GM12801 (cell line): ENCODE data around the gene EBP.

Experiments used
- TF ChIP-seq, protein P1 (sequence below): IDR thresholded peaks from one replicate; pipeline ENCODE4 v1.5.1; 2011; ENCODE audit warnings: control low read depth; ENCODE audit not compliant: insufficient read length; ENCODE audit errors: extremely low read depth

EBP gene

DNA sequence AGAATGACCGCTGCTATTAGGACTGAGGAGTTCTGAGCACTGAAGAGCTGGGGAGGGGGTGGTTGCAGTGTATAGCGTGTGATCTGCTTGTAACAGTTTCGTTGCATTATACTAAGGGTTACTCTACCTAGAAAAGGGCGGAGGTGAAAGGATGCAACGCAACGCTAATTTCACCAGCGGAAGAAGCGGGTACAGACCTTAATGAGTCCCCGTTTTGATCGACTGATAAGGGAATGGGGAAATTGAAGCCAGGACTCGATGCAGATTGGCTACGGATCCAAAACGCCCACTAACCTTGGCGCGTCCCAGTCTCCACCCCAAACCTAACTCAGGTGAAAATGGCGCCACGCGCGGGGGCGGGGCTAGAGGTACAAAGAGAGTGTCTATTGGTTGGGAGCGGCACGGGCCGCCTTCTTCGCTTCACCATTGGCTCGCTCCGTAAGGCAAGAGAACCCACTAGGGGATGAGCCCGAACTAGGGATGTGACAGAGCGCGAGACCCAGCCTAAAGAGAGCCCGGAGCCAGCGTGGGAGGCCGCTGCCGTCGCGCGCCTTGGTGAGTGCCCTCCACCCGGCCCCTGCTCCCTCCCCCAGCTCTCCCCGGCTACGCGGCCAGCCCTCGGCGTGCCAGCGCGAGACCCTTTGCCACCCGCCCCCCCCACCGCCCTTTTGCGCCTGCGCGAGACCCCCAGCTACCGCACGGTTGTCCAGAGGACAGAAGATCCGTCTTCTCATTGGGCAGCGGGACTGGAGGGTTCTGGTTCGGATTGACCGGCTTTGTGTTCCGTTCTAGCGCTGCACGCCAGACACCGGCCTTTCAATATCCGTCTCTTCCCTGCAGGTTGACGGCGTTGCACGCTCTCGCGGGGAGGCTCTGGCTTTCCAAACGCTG, at the start of gene EBP:
Gene EBP (plus strand): TSS at position 456 of the 891 bp plus-strand sequence. CDS start 1,964 bp downstream, outside the sequence.
- TF ChIP-seq, protein P1, sequence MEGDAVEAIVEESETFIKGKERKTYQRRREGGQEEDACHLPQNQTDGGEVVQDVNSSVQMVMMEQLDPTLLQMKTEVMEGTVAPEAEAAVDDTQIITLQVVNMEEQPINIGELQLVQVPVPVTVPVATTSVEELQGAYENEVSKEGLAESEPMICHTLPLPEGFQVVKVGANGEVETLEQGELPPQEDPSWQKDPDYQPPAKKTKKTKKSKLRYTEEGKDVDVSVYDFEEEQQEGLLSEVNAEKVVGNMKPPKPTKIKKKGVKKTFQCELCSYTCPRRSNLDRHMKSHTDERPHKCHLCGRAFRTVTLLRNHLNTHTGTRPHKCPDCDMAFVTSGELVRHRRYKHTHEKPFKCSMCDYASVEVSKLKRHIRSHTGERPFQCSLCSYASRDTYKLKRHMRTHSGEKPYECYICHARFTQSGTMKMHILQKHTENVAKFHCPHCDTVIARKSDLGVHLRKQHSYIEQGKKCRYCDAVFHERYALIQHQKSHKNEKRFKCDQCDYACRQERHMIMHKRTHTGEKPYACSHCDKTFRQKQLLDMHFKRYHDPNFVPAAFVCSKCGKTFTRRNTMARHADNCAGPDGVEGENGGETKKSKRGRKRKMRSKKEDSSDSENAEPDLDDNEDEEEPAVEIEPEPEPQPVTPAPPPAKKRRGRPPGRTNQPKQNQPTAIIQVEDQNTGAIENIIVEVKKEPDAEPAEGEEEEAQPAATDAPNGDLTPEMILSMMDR, result no peak

DNA sequence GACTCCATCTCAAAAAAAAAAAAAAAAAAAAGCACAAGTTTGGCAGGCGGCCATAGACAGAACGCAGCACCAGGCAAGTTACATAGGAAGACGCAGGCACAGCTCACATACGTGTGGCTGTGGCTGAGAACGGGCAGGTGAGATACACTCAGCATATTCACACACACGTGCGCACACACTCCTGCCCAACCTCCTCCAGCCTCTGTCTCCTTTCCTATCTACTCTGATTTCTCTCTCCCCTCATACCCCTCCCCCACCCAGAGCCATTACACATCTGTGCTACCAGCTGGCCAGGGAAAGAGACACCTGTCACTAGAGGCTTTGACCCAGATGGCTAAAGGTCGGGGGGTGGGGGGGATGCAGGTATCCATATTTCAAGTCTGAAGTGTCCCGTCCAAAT, 49.4 kb upstream of the EBP start:
- TF ChIP-seq, protein P1, result no peak

DNA sequence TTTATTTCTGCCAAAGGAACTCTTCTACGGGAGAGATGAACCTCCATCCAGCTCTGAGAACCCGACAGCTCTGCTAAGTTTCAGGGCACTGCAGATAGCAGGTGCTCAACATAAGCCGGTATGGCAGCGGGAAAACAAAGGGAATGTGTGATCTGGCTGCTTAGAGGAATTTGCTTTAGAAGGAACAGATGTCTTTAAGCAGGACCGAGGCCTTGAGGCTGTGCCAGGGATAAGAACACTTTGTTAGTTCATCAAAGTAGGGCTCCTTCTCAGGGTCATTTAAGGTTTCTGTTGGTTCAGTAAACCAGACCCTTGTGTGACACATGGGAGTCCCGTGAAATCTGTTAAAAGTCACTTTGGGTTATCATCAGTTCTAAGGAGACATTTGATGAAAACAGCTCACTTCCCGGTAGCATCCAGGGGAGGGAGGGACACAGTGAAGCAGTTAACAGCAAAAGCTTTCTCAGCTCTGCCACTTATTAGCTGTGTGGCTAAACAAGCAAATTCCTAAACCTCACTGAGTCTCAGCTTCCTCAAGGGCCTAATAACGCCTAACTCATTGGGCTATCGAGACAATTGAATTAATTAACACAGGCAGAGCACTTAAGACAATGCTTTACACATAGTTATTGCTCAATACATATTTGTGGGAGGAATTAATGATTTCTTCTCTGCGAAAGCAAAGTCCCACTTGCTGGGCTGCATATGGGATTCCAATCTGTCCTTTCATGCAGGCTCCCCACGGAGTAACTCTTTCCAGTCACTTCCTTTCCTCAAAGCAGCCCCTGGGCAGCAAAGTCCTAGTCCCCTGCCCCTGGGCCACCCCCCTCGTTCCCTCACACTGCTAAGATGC, 48.5 kb upstream of the EBP start:
- TF ChIP-seq, protein P1, result no peak

DNA sequence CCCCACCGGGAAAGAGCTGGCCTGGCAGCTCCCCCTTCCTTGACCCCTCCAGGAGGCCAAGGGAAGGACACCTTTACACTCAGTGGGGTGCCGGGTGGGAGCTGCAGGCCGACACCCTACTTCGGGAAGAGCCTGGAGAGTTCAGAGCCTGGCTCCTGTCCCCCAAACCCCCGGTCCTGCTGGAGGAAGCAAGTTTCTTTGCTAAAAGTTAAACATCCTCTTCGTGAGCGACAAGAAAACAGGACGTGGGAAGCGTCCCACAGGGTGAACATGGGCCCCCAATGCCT, 48.0 kb upstream of the EBP start:
- TF ChIP-seq, protein P1, result no peak

DNA sequence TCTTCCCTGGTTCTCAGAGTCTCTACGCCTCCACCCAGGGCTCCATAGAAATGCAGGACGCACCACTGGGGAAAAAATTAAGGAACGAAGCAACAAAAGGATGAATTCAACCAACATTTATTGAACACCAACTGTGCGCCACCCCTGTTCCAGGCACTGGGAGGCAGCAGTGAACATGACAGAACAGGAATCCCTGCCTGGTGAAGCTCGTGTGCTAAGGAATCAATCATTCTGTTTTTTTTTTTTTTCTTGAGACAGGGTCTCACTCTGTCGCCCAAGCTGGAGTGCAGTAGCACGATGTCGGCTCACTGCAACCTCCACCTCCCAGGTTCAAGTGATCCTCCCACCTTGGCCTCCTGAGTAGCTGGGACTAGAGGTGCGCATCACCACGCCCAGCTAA, 47.5 kb upstream of the EBP start:
- TF ChIP-seq, protein P1, result no peak

DNA sequence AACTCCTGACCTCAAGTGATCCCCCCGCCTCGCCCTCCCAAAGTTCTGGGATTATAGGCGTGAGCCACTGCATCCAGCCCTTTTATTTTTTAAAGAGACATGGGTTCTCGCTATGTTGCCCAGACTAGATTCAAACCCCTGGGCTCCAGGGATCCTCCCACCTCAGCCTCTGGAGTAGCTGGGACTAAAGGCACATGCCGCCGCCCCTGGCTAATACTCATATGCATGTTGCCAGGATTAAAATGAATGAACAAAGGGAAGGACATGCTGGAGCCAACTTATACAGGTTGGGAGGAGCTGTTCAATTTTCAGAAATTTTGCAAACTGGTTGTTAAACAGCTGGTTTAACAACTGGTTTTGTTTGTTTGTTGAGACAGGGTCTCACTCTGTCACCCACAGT, 47.0 kb upstream of the EBP start:
- TF ChIP-seq, protein P1, result no peak

DNA sequence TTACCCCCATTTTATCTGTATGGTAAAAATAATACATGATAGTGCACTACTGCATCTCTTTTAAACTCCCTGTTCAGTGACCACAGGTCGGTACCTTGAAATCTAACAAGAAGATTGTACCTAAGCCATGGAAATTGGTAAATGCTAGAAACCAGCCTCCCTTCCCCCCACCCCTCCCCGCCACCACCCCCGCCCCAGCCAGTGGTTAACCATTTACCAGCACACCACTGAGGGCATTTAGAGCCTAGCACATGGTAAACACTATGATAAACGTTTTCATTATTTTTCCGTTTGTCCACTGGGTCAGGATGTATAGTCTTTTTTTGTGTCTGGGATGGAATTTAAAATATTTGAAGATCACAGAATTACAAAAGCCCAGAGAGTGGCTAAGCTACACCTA, 46.3 kb upstream of the EBP start:
- TF ChIP-seq, protein P1, result no peak
